ENCODE results near the gene MYH11. TPM values are rescaled to one million over a fixed set of nuclear protein-coding genes. Genes with fewer than 3 reads are reported as not detected.

The MYH11 gene
- total and polyA plus RNA-seq, 2 donors (not counting 1 experiment from before 2014, with no cell fraction given): 1.3 to 14.5 TPM

DNA sequence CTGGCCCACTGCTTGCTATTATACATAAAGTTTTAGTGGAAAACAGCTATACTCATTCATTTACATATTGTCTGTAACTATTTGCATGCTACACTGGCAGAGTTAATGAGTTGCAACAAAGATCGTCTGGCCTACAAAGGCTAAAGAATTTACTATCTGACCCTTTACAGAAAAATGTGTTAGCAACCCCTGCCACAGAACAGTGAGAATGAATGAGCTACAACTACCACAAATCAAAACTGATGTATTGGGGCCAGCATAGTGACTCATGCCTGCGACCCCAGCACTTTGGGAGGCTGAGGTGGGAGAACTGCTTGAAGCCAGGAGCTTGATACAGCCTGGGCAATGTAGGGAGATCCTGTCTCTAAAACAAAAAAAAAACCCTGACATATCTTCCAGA lies 92.7 kb downstream of the MYH11 start:
- TF ChIP-seq EZH2 (IDR thresholded peaks at IDR 0.05; ENCODE audit: low read length, missing control alignments): no peak
- TF ChIP-seq, protein P1, sequence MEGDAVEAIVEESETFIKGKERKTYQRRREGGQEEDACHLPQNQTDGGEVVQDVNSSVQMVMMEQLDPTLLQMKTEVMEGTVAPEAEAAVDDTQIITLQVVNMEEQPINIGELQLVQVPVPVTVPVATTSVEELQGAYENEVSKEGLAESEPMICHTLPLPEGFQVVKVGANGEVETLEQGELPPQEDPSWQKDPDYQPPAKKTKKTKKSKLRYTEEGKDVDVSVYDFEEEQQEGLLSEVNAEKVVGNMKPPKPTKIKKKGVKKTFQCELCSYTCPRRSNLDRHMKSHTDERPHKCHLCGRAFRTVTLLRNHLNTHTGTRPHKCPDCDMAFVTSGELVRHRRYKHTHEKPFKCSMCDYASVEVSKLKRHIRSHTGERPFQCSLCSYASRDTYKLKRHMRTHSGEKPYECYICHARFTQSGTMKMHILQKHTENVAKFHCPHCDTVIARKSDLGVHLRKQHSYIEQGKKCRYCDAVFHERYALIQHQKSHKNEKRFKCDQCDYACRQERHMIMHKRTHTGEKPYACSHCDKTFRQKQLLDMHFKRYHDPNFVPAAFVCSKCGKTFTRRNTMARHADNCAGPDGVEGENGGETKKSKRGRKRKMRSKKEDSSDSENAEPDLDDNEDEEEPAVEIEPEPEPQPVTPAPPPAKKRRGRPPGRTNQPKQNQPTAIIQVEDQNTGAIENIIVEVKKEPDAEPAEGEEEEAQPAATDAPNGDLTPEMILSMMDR (conservative IDR thresholded peaks at IDR 0.05 in 1 of 2, IDR thresholded peaks at IDR 0.05 in 1 of 2; ENCODE audit: low read depth in 1 of 2, low read length in 2 of 2): no peak
- Histone ChIP-seq H4K20me1 (ENCODE audit: control insufficient read depth, extremely low read depth, insufficient read depth, low read length) (no peaks in the 10 kb centered on the region), H3K27me3 (ENCODE audit: control insufficient read depth, insufficient read depth, low read length) (no peaks in the 10 kb centered on the region), H2AFZ (ENCODE audit: low read length) (no peak overlapping the region), H3K9me3 (ENCODE audit: control insufficient read depth, insufficient read depth, low read depth, low read length) (no peaks in the 10 kb centered on the region), H3K27ac (ENCODE audit: insufficient read depth, low read length) (no peak overlapping the region), H3K4me2 (ENCODE audit: extremely low read depth, insufficient read depth, low read length) (no peak overlapping the region), H3K36me3 (ENCODE audit: control insufficient read depth, insufficient read depth, low read length) (no peaks in the 10 kb centered on the region), H3K9ac (ENCODE audit: insufficient read depth, low read length) (no peak overlapping the region), H3K4me1 (ENCODE audit: control insufficient read depth, extremely low read depth, insufficient read depth, low read length) (no peaks in the 10 kb centered on the region), H3K79me2 (ENCODE audit: control insufficient read depth, insufficient read depth, low read length) (no peaks in the 10 kb centered on the region), H3K4me3 (replicated peaks in 1 of 4; ENCODE audit: control extremely low read depth in 1 of 4, insufficient read depth in 1 of 4, low read depth in 3 of 4, low read length in 4 of 4) (no peak overlapping the region)
- no peak for DNase-seq (ENCODE audit: low read depth in 2 of 2)

DNA sequence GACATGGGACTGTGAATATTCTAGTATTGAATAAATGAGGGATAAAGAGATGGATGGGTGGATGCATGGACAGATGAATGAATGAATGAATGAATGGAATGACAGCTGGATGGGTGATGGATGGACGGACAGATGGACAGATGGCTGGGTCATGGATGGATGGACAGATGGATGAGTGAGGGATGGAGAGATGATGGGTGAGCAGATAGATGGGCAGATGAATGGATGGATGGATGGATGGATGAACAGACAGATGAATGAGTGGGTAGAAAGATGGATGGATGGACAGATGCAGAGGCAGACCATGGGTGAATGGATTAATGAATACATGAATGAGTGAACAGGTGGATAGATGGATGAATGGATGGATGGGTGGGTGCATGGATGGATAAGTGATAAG lies 96.7 kb downstream of the MYH11 start:
- Histone ChIP-seq H3K79me2 (ENCODE audit: control insufficient read depth, insufficient read depth, low read length) (no peaks in the 10 kb centered on the region), H3K36me3 (ENCODE audit: control insufficient read depth, insufficient read depth, low read length) (no peaks in the 10 kb centered on the region), H3K4me2 (ENCODE audit: extremely low read depth, insufficient read depth, low read length) (no peak overlapping the region), H3K9me3 (ENCODE audit: control insufficient read depth, insufficient read depth, low read depth, low read length) (no peaks in the 10 kb centered on the region), H3K27ac (ENCODE audit: insufficient read depth, low read length) (no peak overlapping the region), H3K4me3 (replicated peaks in 1 of 4; ENCODE audit: control extremely low read depth in 1 of 4, insufficient read depth in 1 of 4, low read depth in 3 of 4, low read length in 4 of 4) (no peak overlapping the region), H2AFZ (ENCODE audit: low read length) (no peak overlapping the region), H3K4me1 (ENCODE audit: control insufficient read depth, extremely low read depth, insufficient read depth, low read length) (no peaks in the 10 kb centered on the region), H3K9ac (ENCODE audit: insufficient read depth, low read length) (no peak overlapping the region), H3K27me3 (ENCODE audit: control insufficient read depth, insufficient read depth, low read length) (no peaks in the 10 kb centered on the region), H4K20me1 (ENCODE audit: control insufficient read depth, extremely low read depth, insufficient read depth, low read length) (no peaks in the 10 kb centered on the region)
- no peak for TF ChIP-seq EZH2 (IDR thresholded peaks at IDR 0.05; ENCODE audit: low read length, missing control alignments)
- TF ChIP-seq, protein P1 (conservative IDR thresholded peaks at IDR 0.05 in 1 of 2, IDR thresholded peaks at IDR 0.05 in 1 of 2; ENCODE audit: low read depth in 1 of 2, low read length in 2 of 2): no peak
- no peak for DNase-seq (ENCODE audit: low read depth in 2 of 2)

DNA sequence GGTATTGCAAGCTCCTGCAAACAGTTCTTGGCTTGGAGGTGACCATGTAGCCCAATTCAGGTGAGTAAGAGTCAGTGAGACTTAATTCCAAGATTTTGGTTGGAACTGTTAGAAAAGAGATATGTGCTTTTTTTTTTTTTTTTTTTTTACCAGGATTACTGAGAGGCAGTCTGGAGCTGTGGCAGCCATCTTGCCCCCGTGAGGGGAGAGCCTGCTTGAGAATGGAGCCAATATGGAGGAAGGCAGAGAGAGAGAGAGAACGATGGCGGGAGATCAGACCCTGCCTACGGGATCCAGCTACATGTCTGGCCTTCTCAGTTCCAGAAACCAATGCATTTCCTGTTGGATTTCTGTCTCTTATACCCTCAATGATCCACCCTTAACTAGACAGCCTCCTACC lies 97.8 kb downstream of the MYH11 start:
- Histone ChIP-seq H3K4me3 (replicated peaks in 1 of 4; ENCODE audit: control extremely low read depth in 1 of 4, insufficient read depth in 1 of 4, low read depth in 3 of 4, low read length in 4 of 4) (no peak overlapping the region), H3K36me3 (ENCODE audit: control insufficient read depth, insufficient read depth, low read length) (no peaks in the 10 kb centered on the region), H3K4me2 (ENCODE audit: extremely low read depth, insufficient read depth, low read length) (no peak overlapping the region), H3K27ac (ENCODE audit: insufficient read depth, low read length) (no peak overlapping the region), H4K20me1 (ENCODE audit: control insufficient read depth, extremely low read depth, insufficient read depth, low read length) (no peaks in the 10 kb centered on the region), H3K4me1 (ENCODE audit: control insufficient read depth, extremely low read depth, insufficient read depth, low read length) (no peaks in the 10 kb centered on the region), H3K79me2 (ENCODE audit: control insufficient read depth, insufficient read depth, low read length) (no peaks in the 10 kb centered on the region), H3K9ac (ENCODE audit: insufficient read depth, low read length) (no peak overlapping the region), H3K27me3 (ENCODE audit: control insufficient read depth, insufficient read depth, low read length) (no peaks in the 10 kb centered on the region), H2AFZ (ENCODE audit: low read length) (no peak overlapping the region), H3K9me3 (ENCODE audit: control insufficient read depth, insufficient read depth, low read depth, low read length) (no peaks in the 10 kb centered on the region)
- TF ChIP-seq EZH2 (IDR thresholded peaks at IDR 0.05; ENCODE audit: low read length, missing control alignments): no peak
- TF ChIP-seq, protein P1 (conservative IDR thresholded peaks at IDR 0.05 in 1 of 2, IDR thresholded peaks at IDR 0.05 in 1 of 2; ENCODE audit: low read depth in 1 of 2, low read length in 2 of 2): no peak
- DNase-seq (ENCODE audit: low read depth in 2 of 2): no peak

Measured in fibroblast of lung (primary cell).